ENCODE data around the gene PLET1. TPM values are rescaled to one million over a fixed set of nuclear protein-coding genes. Genes with fewer than 3 reads are reported as not detected.

Gene PLET1
- total RNA-seq, 1 donor: not detected

DNA sequence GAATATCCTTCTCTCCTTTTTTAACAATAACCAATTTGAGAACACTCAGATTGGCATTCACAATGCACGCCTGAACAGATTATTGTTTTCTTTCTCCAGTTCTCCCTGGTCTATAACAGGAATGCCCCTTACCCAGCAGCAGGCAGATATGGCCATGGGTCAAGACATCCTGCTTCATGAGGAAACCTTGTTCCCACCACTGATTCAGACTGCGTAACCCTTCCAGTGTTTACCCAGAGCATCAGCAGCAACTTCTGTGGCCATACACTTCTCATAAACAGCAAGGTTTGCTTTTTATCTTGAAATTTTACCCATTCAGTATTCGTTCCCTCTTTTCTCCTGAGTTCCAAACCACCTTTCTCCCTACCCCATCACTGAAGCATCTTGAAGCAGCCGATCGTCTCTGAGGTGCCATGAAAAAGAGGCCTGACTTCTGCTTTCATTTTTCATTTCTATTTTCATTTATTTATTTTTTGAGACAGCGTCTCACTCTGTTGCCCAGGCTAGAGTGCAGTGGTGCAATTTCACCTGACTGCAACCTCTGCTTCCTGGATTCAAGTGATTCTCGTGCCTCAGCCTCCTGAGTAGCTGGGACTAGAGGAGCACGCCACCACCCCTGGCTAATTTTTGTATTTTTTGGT is 24.8 kb downstream of the PLET1 start:
- Histone ChIP-seq H3K27me3 (ENCODE audit: insufficient read depth, low read length) (no peaks in the 10 kb centered on the region), H3K4me3 (ENCODE audit: low read length) (no peak overlapping the region), H3K4me1 (ENCODE audit: insufficient read depth, low read length) (no peaks in the 10 kb centered on the region), H3K9me3 (ENCODE audit: low read depth, low read length) (no peaks in the 10 kb centered on the region)

DNA sequence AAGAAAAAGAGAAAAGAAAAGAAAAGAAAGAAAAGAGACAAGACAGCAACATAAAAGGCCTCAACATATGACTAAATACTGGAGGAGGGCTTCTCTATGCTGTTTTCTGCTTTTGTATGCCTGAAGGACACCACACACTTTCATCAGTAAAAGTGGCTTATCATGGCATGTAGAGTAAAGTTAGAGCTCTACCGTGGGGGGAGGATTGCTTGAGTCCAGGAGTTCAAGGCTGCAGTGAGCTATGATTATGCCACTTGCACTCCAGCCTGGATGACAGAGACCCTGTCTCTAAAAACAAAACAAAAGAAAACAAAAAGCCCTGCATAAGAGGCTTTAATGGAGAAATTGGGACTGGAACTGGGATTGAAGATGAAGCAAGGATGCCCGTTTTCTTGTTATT is 28.7 kb downstream of the PLET1 start:
- H3K27me3 ChIP-seq (ENCODE audit: insufficient read depth, low read length): no peaks in the 10 kb centered on the region
- H3K9me3 ChIP-seq (ENCODE audit: low read depth, low read length): no peaks in the 10 kb centered on the region
- peaks cover 8% of the 10 kb centered on the region for H3K4me1 ChIP-seq (ENCODE audit: insufficient read depth, low read length)
- H3K4me3 ChIP-seq (ENCODE audit: low read length): no peak overlapping the region

- no peaks in the 10 kb centered on the region for H3K27me3 ChIP-seq (ENCODE audit: insufficient read depth, low read length)
- H3K9me3 ChIP-seq (ENCODE audit: low read depth, low read length): no peaks in the 10 kb centered on the region
- no peak overlapping the region for H3K4me3 ChIP-seq (ENCODE audit: low read length)
Measured at GRCh38 chr11:112229746-112230433, 30.8 kb downstream of the PLET1 start.

DNA sequence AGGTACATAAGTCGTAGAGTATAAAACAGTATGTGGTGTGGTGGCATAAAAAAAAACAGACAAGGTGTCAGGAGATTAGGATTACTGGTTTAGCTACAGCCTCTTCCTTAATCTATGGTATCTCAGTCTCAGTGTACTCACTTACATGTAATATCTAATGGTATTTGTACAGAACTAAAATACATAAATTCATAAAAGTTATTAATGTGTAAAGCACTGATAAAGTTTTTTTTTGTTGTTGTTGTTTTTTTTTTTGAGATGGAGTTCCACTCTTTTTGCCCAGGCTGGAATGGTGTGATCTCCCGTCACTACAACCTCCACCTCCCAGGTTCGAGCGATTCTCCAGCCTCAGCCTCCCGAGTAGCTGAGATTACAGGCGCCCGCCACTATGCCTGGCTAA is 31.5 kb downstream of the PLET1 start:
- no peak overlapping the region for H3K4me3 ChIP-seq (ENCODE audit: low read length)
- H3K4me1 ChIP-seq (ENCODE audit: insufficient read depth, low read length): peaks cover 15% of the 10 kb centered on the region
- no peaks in the 10 kb centered on the region for H3K27me3 ChIP-seq (ENCODE audit: insufficient read depth, low read length)
- H3K9me3 ChIP-seq (ENCODE audit: low read depth, low read length): no peaks in the 10 kb centered on the region

More at GRCh38 chr11:112229746-112230433, 30.8 kb downstream of the PLET1 start:
- peaks cover 15% of the 10 kb centered on the region for H3K4me1 ChIP-seq (ENCODE audit: insufficient read depth, low read length)

GRCh38 chr11:112228706-112229105 is 32.0 kb downstream of the PLET1 start:
- H3K4me3 ChIP-seq (ENCODE audit: low read length): no peak overlapping the region
- no peaks in the 10 kb centered on the region for H3K9me3 ChIP-seq (ENCODE audit: low read depth, low read length)
- no peaks in the 10 kb centered on the region for H3K27me3 ChIP-seq (ENCODE audit: insufficient read depth, low read length)
- peaks cover 15% of the 10 kb centered on the region for H3K4me1 ChIP-seq (ENCODE audit: insufficient read depth, low read length)

DNA sequence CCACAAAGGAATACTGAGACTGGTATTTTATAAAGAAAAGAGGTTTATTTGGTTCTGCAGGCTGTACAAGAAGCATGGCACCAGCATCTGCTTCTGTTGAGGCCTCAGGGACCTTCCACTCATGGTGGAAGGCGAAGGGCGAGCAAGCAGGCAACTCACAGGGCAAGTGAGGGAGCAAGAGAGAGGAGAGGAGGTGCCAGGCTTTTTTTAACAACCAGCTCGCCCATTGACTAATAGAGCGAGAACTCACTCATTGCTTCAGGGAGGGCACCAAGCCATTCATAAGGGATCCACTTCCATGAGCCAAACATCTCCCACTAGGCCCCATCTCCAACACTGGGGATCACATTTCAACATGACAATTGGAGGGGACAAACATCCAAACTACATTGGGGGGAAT is 33.2 kb downstream of the PLET1 start:
- H3K4me3 ChIP-seq (ENCODE audit: low read length): no peak overlapping the region
- H3K9me3 ChIP-seq (ENCODE audit: low read depth, low read length): no peaks in the 10 kb centered on the region
- no peaks in the 10 kb centered on the region for H3K27me3 ChIP-seq (ENCODE audit: insufficient read depth, low read length)
- H3K4me1 ChIP-seq (ENCODE audit: insufficient read depth, low read length): peaks cover 15% of the 10 kb centered on the region

DNA sequence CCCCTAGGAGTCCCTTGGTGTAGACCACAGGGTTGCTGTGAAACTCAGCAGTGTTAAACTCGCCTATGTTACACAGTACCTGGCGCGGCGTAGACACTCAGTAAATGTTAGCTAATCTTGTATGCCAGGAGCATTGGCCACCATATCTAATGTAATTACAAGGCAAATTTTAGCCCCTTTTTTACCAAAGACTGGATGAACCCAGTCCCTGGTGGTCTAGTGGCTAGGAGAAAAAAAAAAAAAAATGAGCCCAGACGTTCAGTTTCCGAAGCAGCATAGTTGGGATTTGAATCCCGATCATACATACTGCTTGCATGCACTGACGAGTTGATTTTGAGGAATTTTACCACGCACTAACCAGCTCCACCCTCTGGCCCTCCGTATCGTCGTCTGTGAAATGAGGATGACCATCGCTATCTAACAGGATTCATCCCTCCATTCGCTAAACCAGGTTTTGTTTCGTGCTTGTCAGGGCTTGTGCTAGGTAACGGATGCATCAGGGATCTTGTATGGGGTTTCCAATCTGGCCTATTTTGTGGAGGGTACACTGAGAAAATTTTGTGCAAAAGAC is 33.7 kb downstream of the PLET1 start:
- H3K4me3 ChIP-seq (ENCODE audit: low read length): peak overlapping the region; percentile 59
- no peaks in the 10 kb centered on the region for H3K9me3 ChIP-seq (ENCODE audit: low read depth, low read length)
- H3K27me3 ChIP-seq (ENCODE audit: insufficient read depth, low read length): no peaks in the 10 kb centered on the region
- peaks cover 15% of the 10 kb centered on the region for H3K4me1 ChIP-seq (ENCODE audit: insufficient read depth, low read length)

- Histone ChIP-seq H3K4me1 (ENCODE audit: insufficient read depth, low read length) (peaks cover 15% of the 10 kb centered on the region), H3K4me3 (ENCODE audit: low read length) (peak within 1 kb of the TSS; percentile 59), H3K27me3 (ENCODE audit: insufficient read depth, low read length) (no peaks in the 10 kb centered on the region), H3K9me3 (ENCODE audit: low read depth, low read length) (no peaks in the 10 kb centered on the region)
Measured at GRCh38 chr11:112226062-112226830, 34.4 kb downstream of the PLET1 start, which contains the start of gene PTS. Gene PTS, plus strand, starts transcription at chr11:112226428. Its CDS starts 16 bp downstream, at chr11:112226444.

GRCh38 chr11:112225753-112226061 is 35.0 kb downstream of the PLET1 start:
- Histone ChIP-seq H3K4me3 (ENCODE audit: low read length) (peak overlapping the region; percentile 59), H3K9me3 (ENCODE audit: low read depth, low read length) (no peaks in the 10 kb centered on the region)

DNA sequence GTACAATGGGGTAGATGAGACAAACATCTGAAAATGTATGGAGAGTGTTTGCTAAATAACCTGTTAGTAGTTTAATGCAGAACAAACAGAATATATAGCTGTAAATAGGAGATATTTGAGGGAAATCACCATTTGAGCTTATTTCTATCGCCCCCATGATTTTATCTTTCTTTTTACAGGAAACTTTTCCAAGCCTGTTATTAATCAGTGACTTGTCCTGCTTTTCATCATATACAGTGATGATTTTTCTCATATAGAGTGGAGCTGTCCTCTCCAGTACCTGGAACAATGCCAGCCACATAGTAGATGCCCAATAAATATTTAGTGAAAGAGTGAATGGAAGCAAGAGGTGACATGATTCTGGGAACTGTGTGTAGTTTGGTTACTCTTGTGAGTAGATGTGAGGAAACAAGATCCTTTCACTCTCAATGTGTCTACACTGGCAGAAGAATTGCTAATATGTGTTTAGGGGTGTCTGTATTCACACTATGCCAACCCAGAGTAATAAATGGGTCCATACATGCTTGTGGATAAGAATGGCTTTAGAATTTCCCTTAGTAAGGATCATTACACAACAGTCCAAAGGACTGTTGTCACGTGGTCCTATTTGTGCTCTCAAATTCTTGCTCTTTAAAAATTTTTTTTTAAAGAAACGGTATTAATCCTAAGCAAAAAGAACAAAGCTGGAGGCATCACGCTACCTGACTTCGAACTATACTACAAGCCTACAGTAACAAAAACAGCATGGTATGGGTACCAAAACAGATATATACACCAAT is 36.7 kb downstream of the PLET1 start:
- Histone ChIP-seq H3K4me3 (ENCODE audit: low read length) (no peak overlapping the region), H3K4me1 (ENCODE audit: insufficient read depth, low read length) (peaks cover 20% of the 10 kb centered on the region), H3K9me3 (ENCODE audit: low read depth, low read length) (no peaks in the 10 kb centered on the region), H3K27me3 (ENCODE audit: insufficient read depth, low read length) (no peaks in the 10 kb centered on the region)

More at GRCh38 chr11:112225753-112226061, 35.0 kb downstream of the PLET1 start:
- peaks cover 15% of the 10 kb centered on the region for H3K4me1 ChIP-seq (ENCODE audit: insufficient read depth, low read length)
- H3K27me3 ChIP-seq (ENCODE audit: insufficient read depth, low read length): no peaks in the 10 kb centered on the region

- Histone ChIP-seq H3K9me3 (ENCODE audit: low read depth, low read length) (no peaks in the 10 kb centered on the region), H3K4me1 (ENCODE audit: insufficient read depth, low read length) (peaks cover 20% of the 10 kb centered on the region), H3K27me3 (ENCODE audit: insufficient read depth, low read length) (no peaks in the 10 kb centered on the region), H3K4me3 (ENCODE audit: low read length) (no peak overlapping the region)
Measured at GRCh38 chr11:112223121-112223520, 37.5 kb downstream of the PLET1 start.

DNA sequence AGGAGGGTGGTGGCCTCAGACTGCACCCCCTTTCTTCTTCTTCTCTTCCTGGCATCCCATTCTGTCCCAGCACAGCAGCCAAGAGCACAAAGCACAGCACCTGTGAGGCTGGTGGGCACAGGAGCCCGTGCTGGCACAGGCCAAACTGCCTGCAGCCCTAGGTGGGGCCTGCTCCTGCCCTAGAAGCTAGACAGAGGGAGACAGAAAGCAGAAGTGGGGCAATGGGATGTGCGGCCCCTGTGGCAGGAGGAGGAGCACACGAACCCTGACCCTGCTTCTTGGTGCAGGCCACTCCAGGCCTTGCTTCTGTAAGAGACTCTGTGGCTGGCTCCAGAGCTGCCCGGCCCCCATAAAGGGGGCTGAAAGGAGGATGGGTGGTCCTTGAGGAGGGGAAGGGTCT is 38.4 kb downstream of the PLET1 start:
- H3K4me3 ChIP-seq (ENCODE audit: low read length): no peak overlapping the region

GRCh38 chr11:112221274-112221835 is 39.3 kb downstream of the PLET1 start:
- no peaks in the 10 kb centered on the region for H3K27me3 ChIP-seq (ENCODE audit: insufficient read depth, low read length)
- no peak overlapping the region for H3K4me3 ChIP-seq (ENCODE audit: low read length)
- H3K9me3 ChIP-seq (ENCODE audit: low read depth, low read length): no peaks in the 10 kb centered on the region
- H3K4me1 ChIP-seq (ENCODE audit: insufficient read depth, low read length): peaks cover 10% of the 10 kb centered on the region

More for the DNA sequence above, 38.4 kb downstream of the PLET1 start:
- Histone ChIP-seq H3K9me3 (ENCODE audit: low read depth, low read length) (no peaks in the 10 kb centered on the region), H3K4me1 (ENCODE audit: insufficient read depth, low read length) (peaks cover 16% of the 10 kb centered on the region), H3K27me3 (ENCODE audit: insufficient read depth, low read length) (no peaks in the 10 kb centered on the region)

DNA sequence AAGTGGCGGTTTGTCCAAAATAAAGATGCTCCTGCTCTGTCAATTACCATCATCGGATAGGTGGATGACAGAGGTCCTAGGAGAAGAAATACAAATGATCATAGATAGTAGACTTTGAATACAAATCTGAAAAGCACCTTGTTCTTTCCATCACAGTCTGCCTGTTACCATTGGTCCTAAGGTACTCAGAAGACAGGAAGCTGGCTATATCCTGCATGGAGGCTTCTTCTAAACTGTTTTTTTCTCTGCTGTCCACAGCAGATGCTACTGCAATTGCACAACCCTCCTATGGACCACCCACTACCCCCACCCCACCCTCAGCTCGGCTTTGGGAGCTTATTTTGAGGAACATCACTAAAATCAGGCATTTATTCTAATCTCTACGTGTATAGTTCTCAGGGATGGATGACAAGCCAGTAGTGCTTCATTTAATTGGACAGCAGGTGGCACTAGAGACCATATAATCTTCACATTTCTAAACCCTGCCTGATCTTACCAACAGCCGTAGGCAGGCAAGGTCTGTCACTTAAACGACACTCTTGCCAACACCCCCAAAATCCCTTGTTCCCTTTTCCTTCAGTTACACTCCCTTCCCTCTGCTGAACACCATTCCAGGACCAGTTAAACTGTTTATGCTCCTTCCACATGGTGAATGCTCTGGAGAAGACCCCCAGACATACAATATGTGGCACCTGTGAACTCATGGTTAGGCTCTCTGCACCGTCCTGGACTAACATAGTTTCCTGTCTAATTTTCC is 41.0 kb downstream of the PLET1 start:
- H3K9me3 ChIP-seq (ENCODE audit: low read depth, low read length): no peaks in the 10 kb centered on the region

More for the DNA sequence above, 41.0 kb downstream of the PLET1 start:
- Histone ChIP-seq H3K27me3 (ENCODE audit: insufficient read depth, low read length) (no peaks in the 10 kb centered on the region), H3K4me1 (ENCODE audit: insufficient read depth, low read length) (peaks cover 6% of the 10 kb centered on the region), H3K4me3 (ENCODE audit: low read length) (no peak overlapping the region)
